ENCODE data around the gene CARD14.

DNA sequence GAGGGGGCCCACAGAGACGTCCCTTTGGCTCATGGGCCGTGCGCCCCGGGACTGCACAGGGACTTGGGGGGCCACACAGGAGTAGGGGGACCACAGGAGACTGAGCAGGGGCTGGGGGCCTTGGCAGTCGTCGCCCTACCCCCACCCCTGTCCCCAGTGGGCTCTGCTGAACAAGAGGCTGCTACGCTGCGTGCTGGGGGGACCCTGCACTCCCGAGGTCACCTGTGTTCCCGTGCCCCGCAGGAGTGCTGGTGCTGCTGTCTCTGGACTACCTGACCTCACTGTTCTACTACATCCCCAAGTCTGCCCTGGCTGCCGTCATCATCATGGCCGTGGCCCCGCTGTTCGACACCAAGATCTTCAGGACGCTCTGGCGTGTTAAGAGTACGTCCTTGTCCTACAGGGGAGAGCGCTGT is 76.4 kb downstream of the CARD14 start:
- TF ChIP-seq, protein P1, sequence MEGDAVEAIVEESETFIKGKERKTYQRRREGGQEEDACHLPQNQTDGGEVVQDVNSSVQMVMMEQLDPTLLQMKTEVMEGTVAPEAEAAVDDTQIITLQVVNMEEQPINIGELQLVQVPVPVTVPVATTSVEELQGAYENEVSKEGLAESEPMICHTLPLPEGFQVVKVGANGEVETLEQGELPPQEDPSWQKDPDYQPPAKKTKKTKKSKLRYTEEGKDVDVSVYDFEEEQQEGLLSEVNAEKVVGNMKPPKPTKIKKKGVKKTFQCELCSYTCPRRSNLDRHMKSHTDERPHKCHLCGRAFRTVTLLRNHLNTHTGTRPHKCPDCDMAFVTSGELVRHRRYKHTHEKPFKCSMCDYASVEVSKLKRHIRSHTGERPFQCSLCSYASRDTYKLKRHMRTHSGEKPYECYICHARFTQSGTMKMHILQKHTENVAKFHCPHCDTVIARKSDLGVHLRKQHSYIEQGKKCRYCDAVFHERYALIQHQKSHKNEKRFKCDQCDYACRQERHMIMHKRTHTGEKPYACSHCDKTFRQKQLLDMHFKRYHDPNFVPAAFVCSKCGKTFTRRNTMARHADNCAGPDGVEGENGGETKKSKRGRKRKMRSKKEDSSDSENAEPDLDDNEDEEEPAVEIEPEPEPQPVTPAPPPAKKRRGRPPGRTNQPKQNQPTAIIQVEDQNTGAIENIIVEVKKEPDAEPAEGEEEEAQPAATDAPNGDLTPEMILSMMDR (IDR thresholded peaks at IDR 0.05 in 8 of 11, conservative IDR thresholded peaks at IDR 0.05 in 3 of 11) = no peak
- TF ChIP-seq POLR2A (IDR thresholded peaks at IDR 0.05) = no peak
